Kidney (tissue), 14 donors: ENCODE measurements around the gene EVI2A. TPM values are rescaled to one million over a fixed set of nuclear protein-coding genes. Genes with fewer than 3 reads are reported as not detected.

ENCODE experiments used
- DNase-seq, 5 donors: peaks; one replicate each; pipeline ENCODE4 v3.0.0-alpha.2; 2013 to 2020
- FAIRE-seq: peaks from 2 replicates; lab custom pipeline; 2012; peaks lifted over from hg19 to GRCh38; lab: Jason Lieb, UNC
- H3K27ac ChIP-seq, 2 donors: one replicate each; pipeline ENCODE4 v1.7.0; 2013; ENCODE audit warnings: low read depth in 2 of 2, low read length in 2 of 2, inconsistent platforms in 1 of 2
- H3K27me3 ChIP-seq: one replicate; pipeline ENCODE4 v1.7.1; 2013; ENCODE audit warnings: low read length, inconsistent platforms; ENCODE audit not compliant: control insufficient read depth, insufficient read depth
- H3K36me3 ChIP-seq, 3 donors: one replicate each; pipeline versions ENCODE4 v1.7.0 to v1.7.1; 2013; ENCODE audit warnings: low read length in 3 of 3, control low read depth in 1 of 3, inconsistent platforms in 1 of 3; ENCODE audit not compliant: insufficient read depth in 3 of 3, control insufficient read depth in 2 of 3
- H3K4me1 ChIP-seq, 3 donors: one replicate each; pipeline versions ENCODE4 v1.7.0 to v1.7.1; 2013; ENCODE audit warnings: low read length in 3 of 3, inconsistent platforms in 1 of 3, low read depth in 1 of 3; ENCODE audit not compliant: control insufficient read depth in 2 of 3, insufficient read depth in 2 of 3
- H3K4me3 ChIP-seq, 3 donors: one replicate each; pipeline versions ENCODE4 v1.7.0 to v1.8.1; 2013; ENCODE audit warnings: low read length in 3 of 3, control low read depth in 1 of 3, inconsistent platforms in 1 of 3
- H3K9ac ChIP-seq, 3 donors: one replicate each; pipeline versions ENCODE4 v1.7.0 to v1.7.1; 2013; ENCODE audit warnings: low read length in 3 of 3, control low read depth in 1 of 3, inconsistent platforms in 1 of 3
- H3K9me3 ChIP-seq, 3 donors: one replicate each; pipeline versions ENCODE4 v1.7.0 to v1.7.1; 2013; ENCODE audit warnings: low read length in 3 of 3, control low read depth in 1 of 3, inconsistent platforms in 1 of 3; ENCODE audit not compliant: control insufficient read depth in 2 of 3, insufficient read depth in 1 of 3
- intact Hi-C: fragments of 100-400 bp; cut with DNase I; formaldehyde crosslinking; loops from one replicate; pipeline ENCODE4 v1.11.1; 2022
- polyA plus RNA-seq: library from polyadenylated mRNA; stranded (reverse); fragments of 350-450 nt; fragmentation: Illumina TruSeq; extraction: RNeasy Lipid Tissue Mini Kit (QIAGEN cat#74804); gene quantifications from one replicate; pipeline ENCODE4 v1.2.3, GENCODE V29; 2014; ENCODE audit warnings: low read depth, low replicate concordance; ENCODE audit not compliant: insufficient read depth
- total RNA-seq: library from RNA; stranded (reverse); fragmentation: NEBNext Ultra II Directional; extraction: Animal tissue kit (Norgen Biotek cat#: 25700); gene quantifications from one replicate; pipeline ENCODE4 v1.2.1, GENCODE V29; 2021
- TF ChIP-seq, protein P1 (sequence below): IDR thresholded peaks from 3 replicates; pipeline ENCODE4 v1.5.1; 2012; ENCODE audit warnings: mild to moderate bottlenecking, moderate library complexity, borderline replicate concordance; ENCODE audit not compliant: insufficient read depth; ENCODE audit errors: extremely low read depth
- donor health status: control.
- donor health status: control.
- donor health status: control.
- donor health status: control.
- donor health status: control.
- donor health status: DM: yes; HTN: yes; CAD: no.
- donor health status: Normal renal cell carcinoma (clear cell type).

The EVI2A gene
- total and polyA plus RNA-seq, 2 donors from 2014 or later = 1.3 to 10.8 TPM

- intact Hi-C loops = no loop called here
- H3K9me3 ChIP-seq = no peaks in the 10 kb centered on the region
- H3K36me3 ChIP-seq = peaks cover 0 to 7% (median 4%) of the 10 kb centered on the region in 3 donors
- peak overlapping the region in 1 of 2 donors; percentile 17 for H3K27ac ChIP-seq
- no peak for FAIRE-seq
- no peaks in the 10 kb centered on the region for H3K27me3 ChIP-seq
- DNase-seq = peak in 3 of 5 donors; percentile 14 to 53 (median 19)
- peaks cover 0 to 7% (median 5%) of the 10 kb centered on the region in 3 donors for H3K4me1 ChIP-seq
- no peak overlapping the region for H3K9ac ChIP-seq
- TF ChIP-seq, protein P1, sequence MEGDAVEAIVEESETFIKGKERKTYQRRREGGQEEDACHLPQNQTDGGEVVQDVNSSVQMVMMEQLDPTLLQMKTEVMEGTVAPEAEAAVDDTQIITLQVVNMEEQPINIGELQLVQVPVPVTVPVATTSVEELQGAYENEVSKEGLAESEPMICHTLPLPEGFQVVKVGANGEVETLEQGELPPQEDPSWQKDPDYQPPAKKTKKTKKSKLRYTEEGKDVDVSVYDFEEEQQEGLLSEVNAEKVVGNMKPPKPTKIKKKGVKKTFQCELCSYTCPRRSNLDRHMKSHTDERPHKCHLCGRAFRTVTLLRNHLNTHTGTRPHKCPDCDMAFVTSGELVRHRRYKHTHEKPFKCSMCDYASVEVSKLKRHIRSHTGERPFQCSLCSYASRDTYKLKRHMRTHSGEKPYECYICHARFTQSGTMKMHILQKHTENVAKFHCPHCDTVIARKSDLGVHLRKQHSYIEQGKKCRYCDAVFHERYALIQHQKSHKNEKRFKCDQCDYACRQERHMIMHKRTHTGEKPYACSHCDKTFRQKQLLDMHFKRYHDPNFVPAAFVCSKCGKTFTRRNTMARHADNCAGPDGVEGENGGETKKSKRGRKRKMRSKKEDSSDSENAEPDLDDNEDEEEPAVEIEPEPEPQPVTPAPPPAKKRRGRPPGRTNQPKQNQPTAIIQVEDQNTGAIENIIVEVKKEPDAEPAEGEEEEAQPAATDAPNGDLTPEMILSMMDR = no peak
- H3K4me3 ChIP-seq = no peak overlapping the region
Observed at GRCh38 chr17:31269578-31269983, 51.8 kb downstream of the EVI2A start.

DNA sequence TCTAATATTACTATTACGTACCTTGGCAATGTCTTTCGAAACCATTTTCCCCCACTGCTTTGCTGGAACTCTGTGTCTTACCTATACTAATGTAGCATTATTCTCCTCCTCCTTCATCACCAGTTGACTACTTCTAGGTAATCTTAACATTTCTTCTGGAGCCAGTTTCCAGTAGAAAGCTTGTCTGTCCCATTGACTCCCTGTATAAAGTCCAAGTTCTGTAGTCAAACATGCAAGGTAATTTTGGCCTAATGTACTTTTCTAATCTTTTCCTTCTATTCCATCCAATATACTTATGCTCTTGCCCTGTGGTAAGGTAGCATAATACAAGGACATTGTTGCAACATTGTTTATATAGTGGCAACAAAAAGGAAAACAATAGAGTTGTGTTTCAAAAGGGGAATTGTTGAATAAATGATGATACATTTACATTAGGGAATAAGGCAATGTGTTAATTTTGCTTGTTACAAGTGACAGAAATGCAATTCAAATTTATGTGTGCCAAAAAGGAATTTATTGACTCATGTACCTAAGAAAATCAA is 52.3 kb downstream of the EVI2A start:
- Histone ChIP-seq H3K9me3 (no peaks in the 10 kb centered on the region), H3K4me1 (peaks cover 0 to 7% (median 5%) of the 10 kb centered on the region in 3 donors), H3K36me3 (peaks cover 0 to 6% (median 4%) of the 10 kb centered on the region in 3 donors), H3K27me3 (no peaks in the 10 kb centered on the region), H3K9ac (no peak overlapping the region), H3K4me3 (no peak overlapping the region), H3K27ac (peak overlapping the region in 1 of 2 donors; percentile 17)
- intact Hi-C loops = no loop called here
- TF ChIP-seq, protein P1 = no peak
- DNase-seq (no peak), FAIRE-seq (no peak)

Other genes with a start within 250 kb of the EVI2A start
- gene NF1, start 226.6 kb downstream of the EVI2A start, total RNA-seq = 61.3 TPM
- 7.8 TPM for gene NF1, start 226.6 kb downstream of the EVI2A start, polyA plus RNA-seq
- gene OMG, start 24.4 kb downstream of the EVI2A start, total RNA-seq = not detected
- not detected for gene OMG, start 24.4 kb downstream of the EVI2A start, polyA plus RNA-seq
- 16.5 TPM for gene EVI2B, start 7.6 kb downstream of the EVI2A start, total RNA-seq
- gene EVI2B, start 7.6 kb downstream of the EVI2A start, polyA plus RNA-seq = 2.0 TPM
- gene RAB11FIP4, start 70.1 kb upstream of the EVI2A start, total RNA-seq = 32.5 TPM
- gene RAB11FIP4, start 70.1 kb upstream of the EVI2A start, polyA plus RNA-seq = 10.0 TPM